ENCODE results near the gene GRIK1.

The GRIK1 gene

GRCh38 chr21:29583424-29583924, 356.3 kb downstream of the GRIK1 start:
- DNase-seq, result no peak

GRCh38 chr21:29582855-29583254, 356.9 kb downstream of the GRIK1 start:
- no peak for DNase-seq

GRCh38 chr21:29581393-29581792, 358.4 kb downstream of the GRIK1 start:
- no peak for DNase-seq

GRCh38 chr21:29580732-29581285, 359.0 kb downstream of the GRIK1 start:
- DNase-seq, result no peak

GRCh38 chr21:29578306-29578705, 361.5 kb downstream of the GRIK1 start:
- DNase-seq, result no peak

GRCh38 chr21:29571949-29572348, 367.8 kb downstream of the GRIK1 start:
- no peak for DNase-seq

- no peak for DNase-seq
Measured at GRCh38 chr21:29568020-29568697, 371.6 kb downstream of the GRIK1 start.

GRCh38 chr21:29557931-29558725, 381.7 kb downstream of the GRIK1 start:
- no peak for DNase-seq

- no peak for DNase-seq
Measured at GRCh38 chr21:29557200-29557599, 382.6 kb downstream of the GRIK1 start.

- DNase-seq, result no peak
Measured at GRCh38 chr21:29555601-29556000, 384.2 kb downstream of the GRIK1 start.

GRCh38 chr21:29550205-29550604, 389.6 kb downstream of the GRIK1 start:
- DNase-seq, result no peak

GRCh38 chr21:29549614-29550013, 390.2 kb downstream of the GRIK1 start:
- no peak for DNase-seq

GRCh38 chr21:29547998-29548397, 391.8 kb downstream of the GRIK1 start:
- DNase-seq, result no peak

GRCh38 chr21:29546071-29546470, 393.7 kb downstream of the GRIK1 start:
- no peak for DNase-seq

GRCh38 chr21:29540289-29540688, 399.5 kb downstream of the GRIK1 start:
- no peak for DNase-seq

GRCh38 chr21:29538115-29538514, 401.7 kb downstream of the GRIK1 start:
- DNase-seq, result no peak

- no peak for DNase-seq
Measured at GRCh38 chr21:29534448-29534847, 405.3 kb downstream of the GRIK1 start.

GRCh38 chr21:29529139-29529538, 410.7 kb downstream of the GRIK1 start:
- DNase-seq, result no peak

- DNase-seq, result no peak
Measured at GRCh38 chr21:29526545-29526944, 413.3 kb downstream of the GRIK1 start.

GRCh38 chr21:29524055-29524454, 415.7 kb downstream of the GRIK1 start:
- DNase-seq, result no peak

- no peak for DNase-seq
Measured at GRCh38 chr21:29523646-29524045, 416.1 kb downstream of the GRIK1 start.

- no peak for DNase-seq
Measured at GRCh38 chr21:29521872-29522271, 417.9 kb downstream of the GRIK1 start.

GRCh38 chr21:29520171-29520570, 419.6 kb downstream of the GRIK1 start:
- DNase-seq, result no peak

GRCh38 chr21:29514652-29515247, 425.0 kb downstream of the GRIK1 start:
- DNase-seq, result no peak
